IPS-18c (cell line): Measurements from ENCODE around the gene NETO2.
"Not testable (repeated sequence)": the region's sequence is repeated elsewhere in the genome, so short reads cannot be mapped to it uniquely, and the experiment has no call there.

ENCODE experiments used
- H3K4me3 ChIP-seq: 2 replicates; pipeline ENCODE4 v1.7.0; 2013; ENCODE audit warnings: low read depth, mild to moderate bottlenecking, low read length, moderate library complexity; ENCODE audit not compliant: insufficient read depth
- H3K9me3 ChIP-seq: one replicate; pipeline ENCODE4 v1.6.1; 2013; ENCODE audit warnings: mild to moderate bottlenecking, low read length, moderate library complexity; ENCODE audit not compliant: control insufficient read depth, insufficient read depth

Gene NETO2

GRCh38 chr16:47143677-47144558 is at the start of gene NETO2:
Gene NETO2 (minus strand): TSS chr16:47143945. CDS start chr16:47143612, 333 bp downstream.
- Histone ChIP-seq H3K4me3 (peak within 1 kb of the TSS; percentile 75), H3K9me3 (no peaks in the 10 kb centered on the region)

- Histone ChIP-seq H3K4me3 (no peak overlapping the region), H3K9me3 (no peaks in the 10 kb centered on the region)
These were observed 38.6 kb upstream of the NETO2 start for GRCh38 chr16:47182318-47182717.

- not testable (repeated sequence) for H3K4me3 ChIP-seq, H3K9me3 ChIP-seq
These were observed 37.3 kb upstream of the NETO2 start for GRCh38 chr16:47181066-47181465.

- H3K4me3 ChIP-seq = no peak overlapping the region
- no peaks in the 10 kb centered on the region for H3K9me3 ChIP-seq
These were observed 36.3 kb upstream of the NETO2 start for GRCh38 chr16:47180073-47180472.

GRCh38 chr16:47175152-47175551 is 31.4 kb upstream of the NETO2 start:
- Histone ChIP-seq H3K4me3 (no peak overlapping the region), H3K9me3 (no peaks in the 10 kb centered on the region)

GRCh38 chr16:47162670-47163420 is 19.1 kb upstream of the NETO2 start:
- Histone ChIP-seq H3K4me3 (no peak overlapping the region), H3K9me3 (no peaks in the 10 kb centered on the region)

- no peaks in the 10 kb centered on the region for H3K9me3 ChIP-seq
- H3K4me3 ChIP-seq = no peak overlapping the region
These were observed 17.7 kb upstream of the NETO2 start for GRCh38 chr16:47161464-47161863.

- Histone ChIP-seq H3K9me3 (no peaks in the 10 kb centered on the region), H3K4me3 (no peak overlapping the region)
These were observed 16.7 kb upstream of the NETO2 start for GRCh38 chr16:47160422-47160821.

- Histone ChIP-seq H3K9me3 (no peaks in the 10 kb centered on the region), H3K4me3 (no peak overlapping the region)
These were observed 15.2 kb upstream of the NETO2 start for GRCh38 chr16:47158992-47159391.

- Histone ChIP-seq H3K9me3 (no peaks in the 10 kb centered on the region), H3K4me3 (no peak overlapping the region)
These were observed 13.0 kb upstream of the NETO2 start for GRCh38 chr16:47156680-47157215.

GRCh38 chr16:47152501-47152900 is 8.8 kb upstream of the NETO2 start:
- not testable (repeated sequence) for H3K9me3 ChIP-seq, H3K4me3 ChIP-seq

- Histone ChIP-seq H3K9me3 (no peaks in the 10 kb centered on the region), H3K4me3 (no peak overlapping the region)
These were observed 6.3 kb upstream of the NETO2 start for GRCh38 chr16:47150067-47150466.

- peak overlapping the region; percentile 46 for H3K4me3 ChIP-seq
- no peaks in the 10 kb centered on the region for H3K9me3 ChIP-seq
These were observed 773 bp upstream of the NETO2 start for GRCh38 chr16:47144559-47144877.

- no peaks in the 10 kb centered on the region for H3K9me3 ChIP-seq
These were observed 696 bp downstream of the NETO2 start for GRCh38 chr16:47142821-47143676.

GRCh38 chr16:47142486-47142820 is 1.3 kb downstream of the NETO2 start:
- peak overlapping the region; percentile 75 for H3K4me3 ChIP-seq
- no peaks in the 10 kb centered on the region for H3K9me3 ChIP-seq

More at GRCh38 chr16:47142821-47143676, 696 bp downstream of the NETO2 start:
- H3K4me3 ChIP-seq = peak overlapping the region; percentile 75

GRCh38 chr16:47141773-47142485 is 1.8 kb downstream of the NETO2 start:
- peak overlapping the region; percentile 75; the same call in 1 of the 2 replicates for H3K4me3 ChIP-seq
- H3K9me3 ChIP-seq = no peaks in the 10 kb centered on the region

- Histone ChIP-seq H3K9me3 (no peaks in the 10 kb centered on the region), H3K4me3 (no peak overlapping the region)
These were observed 3.1 kb downstream of the NETO2 start for GRCh38 chr16:47140686-47141085.
